Measurements from ENCODE around the gene CDA. TPM values are rescaled to one million over a fixed set of nuclear protein-coding genes. Genes with fewer than 3 reads are reported as not detected.

CDA gene
- total RNA-seq, 4 donors from 2014 or later = 2.3 to 12.2 (median 5.0) TPM

DNA sequence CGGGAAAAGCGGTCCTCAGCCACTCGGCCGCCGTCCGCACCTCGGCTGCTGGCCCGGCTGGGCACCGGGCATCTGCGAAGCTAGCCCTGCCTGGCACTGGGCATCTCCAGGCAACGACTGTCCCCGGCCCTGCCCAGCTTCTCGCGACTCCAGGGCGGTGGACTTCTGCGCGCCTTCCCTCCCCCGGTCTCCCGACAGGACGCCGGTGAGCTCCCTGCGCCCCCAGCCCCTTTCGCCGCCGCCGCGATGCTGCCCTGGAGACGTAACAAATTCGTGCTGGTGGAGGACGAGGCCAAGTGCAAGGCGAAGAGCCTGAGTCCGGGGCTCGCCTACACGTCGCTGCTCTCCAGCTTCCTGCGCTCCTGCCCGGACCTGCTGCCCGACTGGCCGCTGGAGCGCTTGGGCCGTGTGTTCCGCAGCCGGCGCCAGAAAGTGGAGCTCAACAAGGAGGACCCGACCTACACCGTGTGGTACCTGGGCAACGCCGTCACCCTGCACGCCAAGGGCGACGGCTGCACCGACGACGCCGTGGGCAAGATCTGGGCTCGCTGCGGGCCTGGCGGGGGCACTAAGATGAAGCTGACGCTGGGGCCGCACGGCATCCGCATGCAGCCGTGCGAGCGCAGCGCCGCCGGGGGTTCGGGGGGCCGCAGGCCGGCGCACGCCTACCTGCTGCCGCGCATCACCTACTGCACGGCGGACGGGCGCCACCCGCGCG, 36.0 kb upstream of the CDA start:
- H3K9me3 ChIP-seq = no peaks in the 10 kb centered on the region
- H3K36me3 ChIP-seq = no peaks in the 10 kb centered on the region
- H3K4me1 ChIP-seq = peaks cover 0 to 14% of the 10 kb centered on the region in 2 donors
- DNase-seq = no peak
- H3K27me3 ChIP-seq = no peaks in the 10 kb centered on the region
- TF ChIP-seq POLR2A (IDR thresholded peaks at IDR 0.05) = no peak
- TF ChIP-seq, protein P1, sequence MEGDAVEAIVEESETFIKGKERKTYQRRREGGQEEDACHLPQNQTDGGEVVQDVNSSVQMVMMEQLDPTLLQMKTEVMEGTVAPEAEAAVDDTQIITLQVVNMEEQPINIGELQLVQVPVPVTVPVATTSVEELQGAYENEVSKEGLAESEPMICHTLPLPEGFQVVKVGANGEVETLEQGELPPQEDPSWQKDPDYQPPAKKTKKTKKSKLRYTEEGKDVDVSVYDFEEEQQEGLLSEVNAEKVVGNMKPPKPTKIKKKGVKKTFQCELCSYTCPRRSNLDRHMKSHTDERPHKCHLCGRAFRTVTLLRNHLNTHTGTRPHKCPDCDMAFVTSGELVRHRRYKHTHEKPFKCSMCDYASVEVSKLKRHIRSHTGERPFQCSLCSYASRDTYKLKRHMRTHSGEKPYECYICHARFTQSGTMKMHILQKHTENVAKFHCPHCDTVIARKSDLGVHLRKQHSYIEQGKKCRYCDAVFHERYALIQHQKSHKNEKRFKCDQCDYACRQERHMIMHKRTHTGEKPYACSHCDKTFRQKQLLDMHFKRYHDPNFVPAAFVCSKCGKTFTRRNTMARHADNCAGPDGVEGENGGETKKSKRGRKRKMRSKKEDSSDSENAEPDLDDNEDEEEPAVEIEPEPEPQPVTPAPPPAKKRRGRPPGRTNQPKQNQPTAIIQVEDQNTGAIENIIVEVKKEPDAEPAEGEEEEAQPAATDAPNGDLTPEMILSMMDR (IDR thresholded peaks at IDR 0.05) = no peak
- peak overlapping the region; percentile 27 to 30 for H3K4me3 ChIP-seq
- no peak overlapping the region for H3K27ac ChIP-seq
- intact Hi-C loops (cut with DNase I; ENCODE audit: low total_unique reads) = no loop called here

DNA sequence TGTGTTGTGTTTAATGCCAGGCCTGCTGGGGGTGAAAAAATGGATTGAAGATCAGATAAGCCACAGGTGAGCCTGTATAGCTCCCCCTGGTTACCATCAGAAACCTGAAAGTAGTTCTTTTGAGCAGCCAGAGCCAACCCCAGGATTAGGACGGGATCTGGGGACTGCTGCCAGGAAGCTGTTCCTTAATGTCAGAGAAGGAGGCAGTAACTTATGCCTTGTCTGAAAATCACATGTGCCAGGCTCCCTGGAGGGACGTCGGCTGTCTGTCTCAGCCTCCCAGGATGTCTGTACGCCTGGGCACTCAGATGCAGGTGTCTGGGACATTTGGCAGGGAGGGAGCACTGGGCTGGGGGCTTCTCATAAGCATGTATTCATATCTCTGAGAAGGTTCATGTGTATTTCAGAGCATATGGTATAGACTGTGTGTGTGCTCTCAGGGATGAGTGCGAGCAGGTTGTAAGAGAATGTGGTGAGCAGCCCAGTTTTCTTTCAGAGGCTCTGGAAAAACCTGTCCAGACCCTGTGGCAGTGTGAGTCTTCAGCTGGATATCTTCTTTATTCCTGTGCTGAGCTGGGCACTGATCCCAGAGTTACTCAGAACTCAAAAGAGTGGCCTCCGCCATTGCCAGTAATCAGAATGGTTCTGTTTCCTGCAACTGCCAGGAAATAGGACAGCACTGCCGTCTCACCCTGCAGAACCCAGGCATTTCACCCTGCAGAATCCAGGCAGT, 33.7 kb upstream of the CDA start:
- intact Hi-C loops (cut with DNase I; ENCODE audit: low total_unique reads) = no loop called here
- DNase-seq = no peak
- TF ChIP-seq, protein P1 (IDR thresholded peaks at IDR 0.05) = no peak
- no peak for TF ChIP-seq POLR2A (IDR thresholded peaks at IDR 0.05)
- no peak overlapping the region for H3K27ac ChIP-seq
- H3K27me3 ChIP-seq = no peaks in the 10 kb centered on the region
- H3K4me3 ChIP-seq = no peak overlapping the region
- H3K4me1 ChIP-seq = peaks cover 0 to 14% of the 10 kb centered on the region in 2 donors
- no peaks in the 10 kb centered on the region for H3K36me3 ChIP-seq
- H3K9me3 ChIP-seq = no peaks in the 10 kb centered on the region

DNA sequence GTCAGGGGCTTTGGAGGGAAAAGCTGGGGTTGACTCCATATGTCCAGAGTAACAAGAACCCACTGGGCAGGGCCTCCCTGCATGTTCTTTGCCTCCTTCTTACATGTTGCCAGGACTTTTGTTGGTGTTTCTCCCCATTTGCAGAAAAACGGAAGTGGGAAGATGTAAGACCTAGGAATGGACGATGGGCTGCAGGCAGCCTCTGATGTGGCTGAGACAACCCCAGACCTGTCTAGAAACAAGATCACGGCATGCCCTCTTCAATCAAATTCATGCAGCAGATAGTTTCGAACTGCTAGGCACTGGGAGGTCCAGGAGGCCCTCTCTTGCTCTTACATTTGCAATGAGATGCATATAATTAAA, 33.2 kb upstream of the CDA start:
- Histone ChIP-seq H3K4me3 (no peak overlapping the region), H3K36me3 (no peaks in the 10 kb centered on the region), H3K27ac (no peak overlapping the region), H3K27me3 (no peaks in the 10 kb centered on the region), H3K4me1 (peaks cover 0 to 14% of the 10 kb centered on the region in 2 donors), H3K9me3 (no peaks in the 10 kb centered on the region)
- intact Hi-C loops (cut with DNase I; ENCODE audit: low total_unique reads) = no loop called here
- DNase-seq = no peak
- TF ChIP-seq, protein P1 (IDR thresholded peaks at IDR 0.05) = no peak
- no peak for TF ChIP-seq POLR2A (IDR thresholded peaks at IDR 0.05)

DNA sequence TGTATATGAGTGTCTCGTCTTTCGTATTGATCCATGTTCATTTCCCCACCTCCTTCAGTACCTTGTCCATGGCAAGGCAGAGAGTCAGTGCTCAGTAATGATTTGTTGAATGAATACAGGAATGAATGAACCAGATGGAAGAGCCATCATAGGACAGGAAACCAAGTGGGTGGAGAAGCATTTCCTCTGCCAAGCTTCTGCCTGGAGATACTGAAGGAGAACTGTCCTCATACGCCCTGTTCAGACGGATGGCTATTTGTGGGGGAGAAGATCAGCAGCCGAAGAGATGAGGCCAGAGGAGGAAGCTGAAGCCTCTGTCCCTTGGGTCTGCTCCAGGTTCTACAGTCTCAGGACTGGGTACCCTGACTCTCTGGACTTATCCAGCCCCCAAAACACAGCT, 30.7 kb upstream of the CDA start:
- H3K4me3 ChIP-seq = no peak overlapping the region
- intact Hi-C loops (cut with DNase I; ENCODE audit: low total_unique reads) = no loop called here
- TF ChIP-seq POLR2A (IDR thresholded peaks at IDR 0.05) = no peak
- TF ChIP-seq, protein P1 (IDR thresholded peaks at IDR 0.05) = no peak
- H3K27ac ChIP-seq = no peak overlapping the region
- no peaks in the 10 kb centered on the region for H3K36me3 ChIP-seq
- H3K27me3 ChIP-seq = no peaks in the 10 kb centered on the region
- peaks cover 0 to 7% of the 10 kb centered on the region in 2 donors for H3K4me1 ChIP-seq
- H3K9me3 ChIP-seq = no peaks in the 10 kb centered on the region
- DNase-seq = no peak

DNA sequence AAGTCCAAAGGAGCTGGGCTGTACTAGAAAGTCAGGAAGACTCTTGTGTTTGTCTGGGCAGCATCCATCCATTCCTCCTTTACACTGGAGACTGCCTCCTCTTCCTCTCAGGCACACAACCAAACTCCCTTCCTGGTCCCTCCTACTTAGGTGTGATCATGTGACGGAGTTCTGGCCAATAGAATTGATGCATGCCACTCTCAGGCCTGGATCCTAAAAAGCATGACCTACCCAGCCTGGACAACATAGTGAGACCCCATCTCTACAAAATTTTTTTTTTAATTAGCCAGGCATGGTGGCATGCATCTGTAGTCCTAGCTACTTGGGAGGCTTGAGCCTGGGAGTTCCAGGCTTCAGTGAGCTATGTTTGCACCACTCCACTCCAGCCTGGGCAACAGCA, 27.9 kb upstream of the CDA start:
- H3K27me3 ChIP-seq = no peaks in the 10 kb centered on the region
- H3K4me3 ChIP-seq = no peak overlapping the region
- no peak for TF ChIP-seq POLR2A (IDR thresholded peaks at IDR 0.05)
- TF ChIP-seq, protein P1 (IDR thresholded peaks at IDR 0.05) = no peak
- intact Hi-C loops (cut with DNase I; ENCODE audit: low total_unique reads) = no loop called here
- no peaks in the 10 kb centered on the region for H3K4me1 ChIP-seq
- no peaks in the 10 kb centered on the region for H3K9me3 ChIP-seq
- H3K27ac ChIP-seq = no peak overlapping the region
- H3K36me3 ChIP-seq = no peaks in the 10 kb centered on the region
- DNase-seq = no peak
